HCT116 (cell line): ENCODE data around the gene NMUR1. TPM values are rescaled to one million over a fixed set of nuclear protein-coding genes. Genes with fewer than 3 reads are reported as not detected.

Source experiments
- ATAC-seq: fragments of 200-7000 bp; cut with Tn5 transposase; 2 replicates; pipeline ENCODE4 v1.9.1; 2020; ENCODE audit warnings: mild to moderate bottlenecking, moderate library complexity
- BruUV-seq: library from RNA; stranded (reverse); fragments of 400-500 nt; replicated peaks from 2 replicates; lab custom pipeline; 2021; lab: Mats Ljungman, UMichigan
- CTCF ChIA-PET: fragments of 300-600 bp; sonication (Branson Sonifier 250); formaldehyde crosslinking; loops from one replicate; lab custom pipeline; 2021; ENCODE audit warnings: antibody characterized with exemption; lab: Charles Lee
- POLR2A ChIA-PET: fragments of 300-600, 350-600 bp; sonication (Branson Sonifier 250); formaldehyde crosslinking; loops from one replicate; lab custom pipeline; 2021; ENCODE audit warnings: antibody characterized with exemption; lab: Charles Lee
- RAD21 ChIA-PET, 2 experiments: fragments of 300-600 bp; sonication (Branson Sonifier 250); formaldehyde crosslinking; loops; one replicate each; lab custom pipeline; 2023; ENCODE audit warnings: low total read pairs in 2 of 2; ENCODE audit not compliant: uncharacterized antibody in 2 of 2, unreplicated experiment in 2 of 2, low non-redundant PET in 1 of 2; lab: Charles Lee
- DNase-seq: peaks from one replicate; pipeline ENCODE4 v3.0.0-alpha.2; 2010; ENCODE audit warnings: low read depth, low spot score
- H2AFZ ChIP-seq: fragments of 200-600 bp; shearing (Covaris generic), sonication (generic); 2 replicates; pipeline ENCODE4 v1.6.1; 2017; ENCODE audit warnings: low read depth, mixed run types, mixed read lengths, antibody characterized with exemption, low read length; ENCODE audit not compliant: poor library complexity, severe bottlenecking
- H3K27ac ChIP-seq: 2 replicates; pipeline ENCODE4 v1.5.1; 2012; ENCODE audit warnings: low read depth, low read length
- H3K27me3 ChIP-seq: fragments of 200-600 bp; sonication (generic); 2 replicates; pipeline ENCODE4 v1.6.1; 2016; ENCODE audit warnings: mixed run types, low read length, mixed read lengths; ENCODE audit not compliant: insufficient read depth
- H3K36me3 ChIP-seq, 2 experiments: fragments of 200-500 bp in 1 of 2; fragments of 200-600 bp in 1 of 2; sonication (Bioruptor generic) in 1 of 2; sonication (generic) in 1 of 2; 2 replicates each; pipeline versions ENCODE4 v1.5.1 to v1.6.1; 2014 to 2016; ENCODE audit warnings: low read length in 2 of 2, inconsistent platforms in 1 of 2, mixed read lengths in 1 of 2, mixed run types in 1 of 2; ENCODE audit not compliant: insufficient read depth in 2 of 2, control insufficient read depth in 1 of 2
- H3K4me1 ChIP-seq, 2 experiments: fragments of 200-600 bp in 1 of 2; sonication (generic) in 1 of 2; 2 replicates each; pipeline versions ENCODE4 v1.5.1 to v1.6.1; 2012 to 2017; ENCODE audit warnings: low read length in 2 of 2, inconsistent platforms in 1 of 2, mild to moderate bottlenecking in 1 of 2, mixed read lengths in 1 of 2, mixed run types in 1 of 2, moderate library complexity in 1 of 2; ENCODE audit not compliant: insufficient read depth in 2 of 2, control insufficient read depth in 1 of 2
- H3K4me2 ChIP-seq: fragments of 200-600 bp; sonication (generic); 2 replicates; pipeline ENCODE4 v1.6.1; 2017; ENCODE audit warnings: mixed run types, low read length, mixed read lengths
- H3K4me3 ChIP-seq, 2 experiments: fragments of 200-600 bp in 1 of 2; sonication (generic) in 1 of 2; replicated peaks in 1 of 2; 2 replicates each; pipeline ENCODE4 v1.5.1; 2011 to 2016; ENCODE audit warnings: low read length in 2 of 2, control low read depth in 1 of 2, low read depth in 1 of 2, mild to moderate bottlenecking in 1 of 2, mixed read lengths in 1 of 2, mixed run types in 1 of 2
- H3K79me2 ChIP-seq: fragments of 200-600 bp; sonication (generic); 2 replicates; pipeline ENCODE4 v1.6.1; 2017; ENCODE audit warnings: mild to moderate bottlenecking, mixed run types, low read length, moderate library complexity, mixed read lengths; ENCODE audit not compliant: insufficient read depth
- H3K9ac ChIP-seq: fragments of 200-600 bp; sonication (generic); 2 replicates; pipeline ENCODE4 v1.6.1; 2016; ENCODE audit warnings: low read length, mixed read lengths
- H3K9me2 ChIP-seq: fragments of 200-600 bp; sonication (generic), shearing (Covaris generic); 2 replicates; pipeline ENCODE4 v1.6.1; 2017; ENCODE audit warnings: mixed run types, mild to moderate bottlenecking, moderate library complexity; ENCODE audit not compliant: insufficient read depth
- H3K9me3 ChIP-seq, 2 experiments: fragments of 200-500 bp in 1 of 2; fragments of 200-600 bp in 1 of 2; sonication (Bioruptor generic) in 1 of 2; sonication (generic) in 1 of 2; 2 replicates each; pipeline ENCODE4 v1.6.1; 2014 to 2017; ENCODE audit warnings: low read length in 2 of 2, mixed read lengths in 2 of 2, inconsistent platforms in 1 of 2, low read depth in 1 of 2, mild to moderate bottlenecking in 1 of 2, mixed run types in 1 of 2, moderate library complexity in 1 of 2; ENCODE audit not compliant: control insufficient read depth in 1 of 2, insufficient read depth in 1 of 2
- H4K20me1 ChIP-seq: fragments of 200-600 bp; sonication (generic), shearing (Covaris generic); 2 replicates; pipeline ENCODE4 v1.6.1; 2017; ENCODE audit warnings: mixed run types, mild to moderate bottlenecking, moderate library complexity; ENCODE audit not compliant: insufficient read depth
- CEBPB ChIP-seq: IDR thresholded peaks from 2 replicates; pipeline ENCODE4 v1.6.1; 2012; ENCODE audit warnings: low read depth
- EGR1 ChIP-seq: IDR thresholded peaks from 2 replicates; pipeline ENCODE4 v1.6.1; 2012; ENCODE audit warnings: low read depth
- ELF1 ChIP-seq: IDR thresholded peaks from 2 replicates; pipeline ENCODE4 v1.6.1; 2012; ENCODE audit warnings: low read depth, borderline replicate concordance
- EZH2 ChIP-seq: fragments of 200-600 bp; sonication (generic); IDR thresholded peaks from 2 replicates; pipeline ENCODE4 v1.6.1; 2017; ENCODE audit warnings: antibody characterized with exemption, mixed run types
- FOSL1 ChIP-seq: IDR thresholded peaks from 2 replicates; pipeline ENCODE4 v1.6.1; 2012; ENCODE audit warnings: low read depth
- JUND ChIP-seq: IDR thresholded peaks from 2 replicates; pipeline ENCODE4 v1.6.1; 2012
- MAX ChIP-seq: IDR thresholded peaks from 2 replicates; pipeline ENCODE4 v1.6.1; 2012
- POLR2A ChIP-seq: IDR thresholded peaks from 2 replicates; pipeline ENCODE4 v1.7.0; 2011; ENCODE audit warnings: borderline replicate concordance; ENCODE audit not compliant: insufficient read depth, insufficient read length; ENCODE audit errors: extremely low read depth
- POLR2AphosphoS5 ChIP-seq: IDR thresholded peaks from 2 replicates; pipeline ENCODE4 v1.6.1; 2011; ENCODE audit warnings: mild to moderate bottlenecking, low read depth, low read length, moderate library complexity
- RAD21 ChIP-seq: IDR thresholded peaks from 2 replicates; pipeline ENCODE4 v1.6.1; 2012; ENCODE audit warnings: low read depth, mild to moderate bottlenecking
- SIN3A ChIP-seq: IDR thresholded peaks from 2 replicates; pipeline ENCODE4 v1.6.1; 2012; ENCODE audit warnings: low read depth
- SP1 ChIP-seq: IDR thresholded peaks from 2 replicates; pipeline ENCODE4 v1.6.1; 2012; ENCODE audit warnings: low read depth
- YY1 ChIP-seq: IDR thresholded peaks from 2 replicates; pipeline ENCODE4 v1.6.1; 2011; ENCODE audit warnings: low read length, low read depth, moderate library complexity, mild to moderate bottlenecking; ENCODE audit not compliant: insufficient replicate concordance; ENCODE audit errors: extremely low read depth
- ZBTB33 ChIP-seq: IDR thresholded peaks from 2 replicates; pipeline ENCODE4 v1.6.1; 2011; ENCODE audit warnings: mild to moderate bottlenecking, low read length, moderate library complexity; ENCODE audit not compliant: insufficient replicate concordance; ENCODE audit errors: extremely low read depth
- ZFX ChIP-seq: fragments of 450-650 bp; IDR thresholded peaks from 2 replicates; pipeline ENCODE4 v1.6.1; 2017
- ZNF274 ChIP-seq: fragments of 200-500 bp; sonication (Bioruptor generic); IDR thresholded peaks from 2 replicates; pipeline ENCODE4 v1.6.1; 2014; ENCODE audit warnings: mild to moderate bottlenecking, low read depth, low read length, inconsistent platforms
- intact Hi-C: fragments of 100-400 bp; cut with micrococcal nuclease; formaldehyde crosslinking; loops from 2 replicates; pipeline ENCODE4 v1.10.0; 2022
- total RNA-seq: library from RNA; stranded (reverse); gene quantifications from one replicate; pipeline ENCODE4 v1.2.1, GENCODE V29; 2021; ENCODE audit not compliant: unreplicated experiment
- TF ChIP-seq, protein P1 (sequence below): IDR thresholded peaks from 2 replicates; pipeline ENCODE4 v1.6.1; 2012

NMUR1 gene
- total RNA-seq, 1 experiment from 2014 or later = not detected

DNA sequence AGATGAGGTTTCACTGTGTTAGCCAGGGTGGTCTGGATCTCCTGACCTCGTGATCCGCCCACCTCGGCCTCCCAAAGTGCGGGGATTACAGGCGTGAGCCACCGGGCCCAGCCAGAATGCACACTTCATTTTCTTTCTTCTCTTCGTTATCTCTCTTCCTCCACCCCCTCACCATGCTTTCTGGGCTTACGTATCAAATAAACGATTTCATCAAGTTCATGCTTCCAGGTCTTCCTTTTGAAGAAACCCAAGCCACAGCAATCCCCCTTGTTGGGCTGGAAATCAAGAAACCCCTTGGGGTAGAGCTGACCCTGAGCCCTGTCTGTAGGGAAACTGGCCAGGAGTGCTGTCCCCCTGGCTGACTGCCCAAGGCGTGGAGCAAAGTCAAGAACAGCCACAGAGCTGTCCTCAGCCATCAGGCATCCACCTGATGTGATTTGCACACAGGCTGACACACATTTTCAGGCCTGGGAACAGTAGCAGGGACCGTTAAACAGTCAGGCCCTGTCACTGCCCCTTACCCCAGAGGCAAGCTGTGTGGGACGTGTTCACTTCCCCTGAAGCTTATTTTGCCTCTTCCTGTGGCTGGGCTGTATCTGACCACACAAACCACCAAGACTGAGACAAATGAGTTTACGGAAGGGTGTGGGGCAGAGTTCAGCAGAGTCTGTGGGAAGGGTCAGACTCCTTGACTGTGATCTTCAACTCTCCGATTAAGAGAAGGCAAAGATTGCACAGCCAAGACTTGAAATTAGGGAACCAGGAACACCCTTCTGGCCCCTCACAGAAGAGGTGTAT is 15.1 kb upstream of the NMUR1 start:
- BruUV-seq = no TSS peak
- no peak overlapping the region for H2AFZ ChIP-seq
- H3K27me3 ChIP-seq = no peaks in the 10 kb centered on the region
- ChIA-PET CTCF (no interaction called here), RAD21 (no interaction called here)
- H3K9ac ChIP-seq = no peak overlapping the region
- intact Hi-C loops = no loop called here
- no peaks in the 10 kb centered on the region for H3K36me3 ChIP-seq
- H3K27ac ChIP-seq = no peak overlapping the region
- no peak overlapping the region for H3K4me3 ChIP-seq
- H4K20me1 ChIP-seq = no peaks in the 10 kb centered on the region
- no peaks in the 10 kb centered on the region for H3K4me1 ChIP-seq
- ATAC-seq = no peak
- DNase-seq = no peak
- H3K9me3 ChIP-seq = peaks cover 0 to 7% of the 10 kb centered on the region in 2 experiments; a peak in 1 of 4 replicates
- TF ChIP-seq MAX = no peak
- TF ChIP-seq POLR2AphosphoS5 = no peak
- TF ChIP-seq POLR2A = no peak
- TF ChIP-seq JUND = no peak
- TF ChIP-seq SP1 = no peak
- no peak for TF ChIP-seq RAD21
- TF ChIP-seq SIN3A = no peak
- TF ChIP-seq, protein P1, sequence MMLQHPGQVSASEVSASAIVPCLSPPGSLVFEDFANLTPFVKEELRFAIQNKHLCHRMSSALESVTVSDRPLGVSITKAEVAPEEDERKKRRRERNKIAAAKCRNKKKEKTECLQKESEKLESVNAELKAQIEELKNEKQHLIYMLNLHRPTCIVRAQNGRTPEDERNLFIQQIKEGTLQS = no peak
- no peak for TF ChIP-seq YY1
- TF ChIP-seq EZH2 = no peak
- no peak for TF ChIP-seq EGR1
- no peak for TF ChIP-seq ZBTB33
- TF ChIP-seq FOSL1 = no peak
- no peak for TF ChIP-seq ELF1
- TF ChIP-seq ZFX = no peak
- no peak for TF ChIP-seq CEBPB
- TF ChIP-seq ZNF274 = no peak
- TF ChIP-seq, all 23 proteins: peak for 0
- Histone ChIP-seq H3K79me2 (no peaks in the 10 kb centered on the region), H3K9me2 (no peaks in the 10 kb centered on the region), H3K4me2 (no peak overlapping the region)
- POLR2A ChIA-PET = interaction anchor here (0.7 kb wide), 1 partner anchor 54 kb away, joined by 3 read pairs; no protein-coding TSS in a partner anchor
